Prostate gland (tissue), 2 donors: ENCODE results near the gene CARMIL1. TPM values are rescaled to one million over a fixed set of nuclear protein-coding genes. Genes with fewer than 3 reads are reported as not detected.

Experiments
- DNase-seq: peaks from one replicate; pipeline ENCODE4 v3.0.0-alpha.2; 2019; ENCODE audit warnings: low spot score
- H3K27ac ChIP-seq, 2 donors: fragments of 200-600 bp; sonication (generic); 2 replicates each; pipeline ENCODE4 v1.5.1; 2017 to 2019
- H3K27me3 ChIP-seq: fragments of 200-600 bp; sonication (generic); replicated peaks from 2 replicates; pipeline ENCODE4 v1.5.1; 2019; ENCODE audit not compliant: insufficient read depth
- H3K36me3 ChIP-seq, 2 donors: fragments of 200-600 bp; sonication (generic); 1 replicate in 1 of 2; 2 replicates in 1 of 2; pipeline versions ENCODE4 v1.5.1 to v1.8.1; 2017 to 2019
- H3K4me1 ChIP-seq: fragments of 200-600 bp; sonication (generic); replicated peaks from 2 replicates; pipeline ENCODE4 v1.5.1; 2019
- H3K4me3 ChIP-seq, 2 donors: fragments of 200-600 bp; sonication (generic); 2 replicates each; pipeline ENCODE4 v1.5.1; 2017 to 2019
- H3K9me3 ChIP-seq: fragments of 200-600 bp; sonication (generic); 2 replicates; pipeline ENCODE4 v1.5.1; 2017
- POLR2A ChIP-seq: fragments of 450-650 bp; IDR thresholded peaks from one replicate; pipeline ENCODE4 v1.6.1; 2016; ENCODE audit warnings: antibody characterized with exemption, mild to moderate bottlenecking
- POLR2AphosphoS5 ChIP-seq: sonication (generic); formaldehyde crosslinking; IDR thresholded peaks from one replicate; pipeline ENCODE4 v1.6.1; 2017; ENCODE audit warnings: antibody characterized with exemption
- WGBS: methylation state at CpG from one replicate; pipeline ENCODE4 v1.1.5; 2018; 5-methylcytosine and 5-hydroxymethylcytosine counted together
- intact Hi-C: fragments of 100-400 bp; cut with DNase I; formaldehyde crosslinking; loops from one replicate; pipeline ENCODE4 v1.14.2; 2022
- total RNA-seq, 2 donors: library from RNA; depleted of rRNA; stranded (reverse); fragments of >200 nt; gene quantifications; one replicate each; pipeline ENCODE4 v1.1.0, GENCODE V29; 2016
- TF ChIP-seq, protein P1 (sequence below), 4 experiments: fragments of 200-600 bp in 2 of 4; fragments of 450-650 bp in 2 of 4; sonication (generic) in 2 of 4; IDR thresholded peaks; 1 replicate in 3 of 4; 2 replicates in 1 of 4; pipeline ENCODE4 v1.5.1; 2016 to 2019; ENCODE audit warnings: antibody characterized with exemption in 4 of 4, mild to moderate bottlenecking in 2 of 4, moderate library complexity in 2 of 4

Gene CARMIL1
- total RNA-seq, 2 donors from 2014 or later = 12.9 to 71.7 TPM

DNA sequence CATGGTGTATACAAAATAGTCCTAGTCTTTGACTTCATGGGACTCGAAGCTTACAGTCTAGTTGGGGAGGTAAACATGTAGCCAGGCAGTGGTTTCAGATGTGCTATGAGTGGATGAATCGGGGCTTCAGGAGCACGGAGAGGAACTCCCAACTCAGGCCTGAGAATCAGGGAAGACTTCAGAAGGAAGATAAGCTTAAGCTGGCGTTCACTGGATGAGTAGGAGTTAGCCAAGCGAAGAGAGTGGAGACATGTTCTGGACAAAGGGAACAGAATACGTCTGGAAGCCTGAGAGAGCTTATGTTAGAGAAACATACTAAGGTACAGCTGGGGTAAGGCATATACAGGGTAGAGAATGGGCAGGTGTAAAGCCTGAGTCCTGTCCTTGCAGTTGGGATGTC is 8.8 kb downstream of the CARMIL1 start:
- Histone ChIP-seq H3K27ac (no peak overlapping the region), H3K4me3 (no peak overlapping the region), H3K9me3 (no peaks in the 10 kb centered on the region), H3K4me1 (no peaks in the 10 kb centered on the region), H3K27me3 (no peaks in the 10 kb centered on the region), H3K36me3 (no peaks in the 10 kb centered on the region)
- 92% methylated on average over 6 of the region's 6 CpGs for WGBS
- DNase-seq = no peak
- TF ChIP-seq POLR2A = no peak
- no peak for TF ChIP-seq POLR2AphosphoS5
- TF ChIP-seq, protein P1, sequence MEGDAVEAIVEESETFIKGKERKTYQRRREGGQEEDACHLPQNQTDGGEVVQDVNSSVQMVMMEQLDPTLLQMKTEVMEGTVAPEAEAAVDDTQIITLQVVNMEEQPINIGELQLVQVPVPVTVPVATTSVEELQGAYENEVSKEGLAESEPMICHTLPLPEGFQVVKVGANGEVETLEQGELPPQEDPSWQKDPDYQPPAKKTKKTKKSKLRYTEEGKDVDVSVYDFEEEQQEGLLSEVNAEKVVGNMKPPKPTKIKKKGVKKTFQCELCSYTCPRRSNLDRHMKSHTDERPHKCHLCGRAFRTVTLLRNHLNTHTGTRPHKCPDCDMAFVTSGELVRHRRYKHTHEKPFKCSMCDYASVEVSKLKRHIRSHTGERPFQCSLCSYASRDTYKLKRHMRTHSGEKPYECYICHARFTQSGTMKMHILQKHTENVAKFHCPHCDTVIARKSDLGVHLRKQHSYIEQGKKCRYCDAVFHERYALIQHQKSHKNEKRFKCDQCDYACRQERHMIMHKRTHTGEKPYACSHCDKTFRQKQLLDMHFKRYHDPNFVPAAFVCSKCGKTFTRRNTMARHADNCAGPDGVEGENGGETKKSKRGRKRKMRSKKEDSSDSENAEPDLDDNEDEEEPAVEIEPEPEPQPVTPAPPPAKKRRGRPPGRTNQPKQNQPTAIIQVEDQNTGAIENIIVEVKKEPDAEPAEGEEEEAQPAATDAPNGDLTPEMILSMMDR (IDR thresholded peaks at IDR 0.05) = no peak
- intact Hi-C loops = no loop called here

DNA sequence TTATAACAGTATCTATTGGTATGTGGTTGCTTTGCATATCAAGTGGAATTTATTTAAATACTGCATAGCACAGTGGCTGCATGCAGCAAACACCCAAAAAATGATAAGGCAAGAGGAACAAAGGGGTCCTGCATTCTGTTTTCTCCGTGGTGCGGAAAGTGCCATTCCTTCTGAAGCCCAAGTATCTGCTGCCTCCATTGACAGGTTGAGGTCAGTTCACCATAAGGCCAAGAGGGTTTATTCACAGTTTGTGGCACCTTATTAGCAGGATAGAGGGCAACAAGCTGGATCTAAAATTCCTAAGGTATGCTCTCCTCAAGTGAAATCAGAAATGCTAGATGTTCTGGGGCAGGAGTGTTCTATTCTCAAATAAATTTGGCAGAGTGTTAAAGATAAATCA is 9.3 kb downstream of the CARMIL1 start:
- no peak overlapping the region for H3K27ac ChIP-seq
- H3K4me1 ChIP-seq = no peaks in the 10 kb centered on the region
- H3K36me3 ChIP-seq = no peaks in the 10 kb centered on the region
- H3K9me3 ChIP-seq = no peaks in the 10 kb centered on the region
- DNase-seq = no peak
- no peaks in the 10 kb centered on the region for H3K27me3 ChIP-seq
- intact Hi-C loops = no loop called here
- H3K4me3 ChIP-seq = no peak overlapping the region
- no peak for TF ChIP-seq POLR2A
- TF ChIP-seq, protein P1 (IDR thresholded peaks at IDR 0.05) = no peak
- TF ChIP-seq POLR2AphosphoS5 = no peak
- WGBS = 89% methylated on average over 2 of the region's 2 CpGs

DNA sequence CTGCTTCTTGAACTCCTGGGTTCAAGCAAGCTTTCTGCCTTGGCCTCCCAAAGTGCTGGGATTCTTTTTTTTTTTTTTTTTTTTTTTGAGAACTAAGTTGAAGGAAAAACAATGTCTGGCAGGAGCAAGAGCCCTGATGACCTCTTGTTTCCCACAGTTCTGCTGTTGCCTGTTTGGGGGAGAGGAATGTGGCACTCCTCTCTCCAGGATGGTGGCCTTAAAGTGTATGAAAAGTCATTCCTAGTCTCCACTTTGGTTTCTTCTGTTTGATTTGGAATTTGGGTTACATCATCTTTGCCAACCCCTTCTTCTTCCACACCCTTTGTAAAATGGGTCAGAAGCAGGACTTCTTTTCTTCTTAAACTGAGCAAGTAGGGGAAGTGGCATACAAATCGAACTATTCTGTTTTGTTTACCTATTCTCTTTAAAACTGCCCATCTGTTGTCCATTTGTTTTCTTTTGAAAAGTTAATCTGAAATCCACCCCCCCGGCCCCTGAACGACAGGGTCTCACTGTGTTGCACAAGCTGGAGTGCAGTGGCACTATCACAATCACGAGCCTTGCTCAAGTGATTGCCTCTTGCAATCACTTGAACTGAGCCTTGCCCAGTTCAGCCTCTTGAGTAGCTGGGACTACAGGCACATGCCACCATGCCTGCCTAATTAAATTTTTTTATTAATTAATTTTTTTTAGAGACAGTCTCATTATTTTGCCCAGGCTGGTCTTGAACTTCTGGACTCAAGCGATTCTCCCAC is 11.3 kb downstream of the CARMIL1 start:
- no peaks in the 10 kb centered on the region for H3K9me3 ChIP-seq
- no peaks in the 10 kb centered on the region for H3K36me3 ChIP-seq
- H3K4me3 ChIP-seq = no peak overlapping the region
- no peak for TF ChIP-seq POLR2A
- TF ChIP-seq POLR2AphosphoS5 = no peak
- TF ChIP-seq, protein P1 (IDR thresholded peaks at IDR 0.05) = no peak
- H3K27ac ChIP-seq = no peak overlapping the region
- no peaks in the 10 kb centered on the region for H3K27me3 ChIP-seq
- no peaks in the 10 kb centered on the region for H3K4me1 ChIP-seq
- intact Hi-C loops = no loop called here
- no peak for DNase-seq
- 72% methylated on average over 5 of the region's 5 CpGs for WGBS

DNA sequence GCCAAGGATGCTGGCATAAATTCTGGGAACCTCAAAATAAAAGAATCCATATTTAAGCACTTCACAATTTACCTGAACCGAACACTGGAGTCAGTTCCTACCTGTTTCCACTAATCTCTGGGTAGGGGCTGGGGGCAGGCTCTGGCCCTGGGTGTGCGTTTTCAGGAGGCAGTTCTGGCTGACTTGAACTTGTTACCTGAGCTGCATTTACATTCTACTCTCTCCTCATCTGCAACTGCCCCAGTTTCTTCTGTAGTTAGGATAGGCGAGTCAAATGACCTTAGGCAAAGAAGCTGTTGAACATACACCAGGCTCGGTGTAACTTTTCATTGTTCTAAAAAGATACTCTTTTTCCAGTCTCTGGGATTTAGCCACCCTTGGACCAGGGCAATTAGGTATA is 13.2 kb downstream of the CARMIL1 start:
- 80% methylated on average over 4 of the region's 4 CpGs for WGBS
- no peak overlapping the region for H3K4me3 ChIP-seq
- H3K4me1 ChIP-seq = no peaks in the 10 kb centered on the region
- no peaks in the 10 kb centered on the region for H3K9me3 ChIP-seq
- intact Hi-C loops = no loop called here
- TF ChIP-seq POLR2A (no peak), POLR2AphosphoS5 (no peak)
- TF ChIP-seq, protein P1 (IDR thresholded peaks at IDR 0.05) = no peak
- H3K36me3 ChIP-seq = no peaks in the 10 kb centered on the region
- no peaks in the 10 kb centered on the region for H3K27me3 ChIP-seq
- H3K27ac ChIP-seq = no peak overlapping the region
- no peak for DNase-seq

DNA sequence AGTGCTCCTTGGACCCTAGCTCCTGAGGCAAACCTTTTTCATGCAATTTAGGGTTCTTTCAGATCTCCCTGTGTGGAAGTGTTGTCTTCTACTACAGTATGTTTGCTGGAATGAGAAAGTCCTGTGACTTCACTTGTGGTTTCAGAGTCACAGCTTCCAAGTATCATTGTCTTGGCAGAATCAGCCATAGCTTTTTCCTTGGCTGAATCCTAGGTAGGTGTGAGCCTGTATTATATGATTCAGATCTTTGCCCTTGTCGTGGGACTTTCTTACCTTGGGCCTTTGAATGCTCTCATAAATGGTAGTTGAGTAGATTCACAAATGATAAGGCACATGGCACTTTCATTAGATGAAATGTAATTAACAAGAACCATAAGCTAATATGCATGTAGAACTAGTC is 16.5 kb downstream of the CARMIL1 start:
- Histone ChIP-seq H3K9me3 (no peaks in the 10 kb centered on the region), H3K36me3 (no peaks in the 10 kb centered on the region), H3K4me1 (no peaks in the 10 kb centered on the region), H3K4me3 (no peak overlapping the region), H3K27ac (no peak overlapping the region), H3K27me3 (no peaks in the 10 kb centered on the region)
- TF ChIP-seq, protein P1 (IDR thresholded peaks at IDR 0.05) = no peak
- TF ChIP-seq POLR2AphosphoS5 (no peak), POLR2A (no peak)
- DNase-seq = no peak
- intact Hi-C loops = no loop called here
- 12% methylated on average over 1 of the region's 1 CpG for WGBS
